Medulla oblongata (tissue), 1 donor: ENCODE results near the gene CAB39L.
A peak's percentile ranks its signal among the peaks of the same experiment; 100 is the strongest.
"Not testable (repeated sequence)": the region's sequence is repeated elsewhere in the genome, so short reads cannot be mapped to it uniquely, and the experiment has no call there.

Experiments
- DNase-seq: peaks from one replicate; pipeline ENCODE4 v3.0.0-alpha.2; 2015; ENCODE audit errors: extremely low spot score

CAB39L gene

GRCh38 chr13:49310251-49310650 lies 133.6 kb downstream of the CAB39L start:
- DNase-seq, result no peak

- peak; percentile 51 for DNase-seq
These were observed 134.9 kb downstream of the CAB39L start for GRCh38 chr13:49308921-49309408.

GRCh38 chr13:49308097-49308875 lies 135.6 kb downstream of the CAB39L start:
- peak; percentile 87 for DNase-seq

GRCh38 chr13:49307365-49307764 lies 136.5 kb downstream of the CAB39L start:
- DNase-seq, result no peak

GRCh38 chr13:49305792-49306425 lies 138.0 kb downstream of the CAB39L start:
- DNase-seq, result no peak

- DNase-seq, result no peak
These were observed 138.8 kb downstream of the CAB39L start for GRCh38 chr13:49304763-49305700.

GRCh38 chr13:49304356-49304755 lies 139.5 kb downstream of the CAB39L start:
- no peak for DNase-seq

GRCh38 chr13:49303533-49304252 lies 140.2 kb downstream of the CAB39L start:
- peak; percentile 74 for DNase-seq

- DNase-seq, result no peak
These were observed 141.0 kb downstream of the CAB39L start for GRCh38 chr13:49302817-49303216.

GRCh38 chr13:49302222-49302621 lies 141.6 kb downstream of the CAB39L start:
- no peak for DNase-seq

GRCh38 chr13:49300739-49301589 lies 142.9 kb downstream of the CAB39L start:
- peak; percentile 87 for DNase-seq

- DNase-seq, result no peak
These were observed 143.6 kb downstream of the CAB39L start for GRCh38 chr13:49300276-49300675.

- peak; percentile 59 for DNase-seq
These were observed 144.8 kb downstream of the CAB39L start for GRCh38 chr13:49298903-49299605.

- no peak for DNase-seq
These were observed 145.4 kb downstream of the CAB39L start for GRCh38 chr13:49298416-49298815.

- DNase-seq, result no peak
These were observed 146.5 kb downstream of the CAB39L start for GRCh38 chr13:49297338-49297737.

- no peak for DNase-seq
These were observed 147.2 kb downstream of the CAB39L start for GRCh38 chr13:49296659-49297058.

- no peak for DNase-seq
These were observed 148.6 kb downstream of the CAB39L start for GRCh38 chr13:49295244-49295643.

GRCh38 chr13:49294723-49295122 lies 149.1 kb downstream of the CAB39L start:
- not testable (repeated sequence) for DNase-seq

- DNase-seq, result peak; percentile 74
These were observed 150.9 kb downstream of the CAB39L start for GRCh38 chr13:49292742-49293486.
